ENCODE results near the gene ZBTB20. TPM values are rescaled to one million over a fixed set of nuclear protein-coding genes. Genes with fewer than 3 reads are reported as not detected.

The ZBTB20 gene
- total RNA-seq, 1 donor from 2014 or later, result 32.5 TPM

- no peaks in the 10 kb centered on the region for H3K36me3 ChIP-seq (ENCODE audit: control insufficient read depth, insufficient read depth, low read length)
- no peaks in the 10 kb centered on the region for H3K27me3 ChIP-seq (ENCODE audit: control insufficient read depth, insufficient read depth, low read length)
- TF ChIP-seq, protein P1, sequence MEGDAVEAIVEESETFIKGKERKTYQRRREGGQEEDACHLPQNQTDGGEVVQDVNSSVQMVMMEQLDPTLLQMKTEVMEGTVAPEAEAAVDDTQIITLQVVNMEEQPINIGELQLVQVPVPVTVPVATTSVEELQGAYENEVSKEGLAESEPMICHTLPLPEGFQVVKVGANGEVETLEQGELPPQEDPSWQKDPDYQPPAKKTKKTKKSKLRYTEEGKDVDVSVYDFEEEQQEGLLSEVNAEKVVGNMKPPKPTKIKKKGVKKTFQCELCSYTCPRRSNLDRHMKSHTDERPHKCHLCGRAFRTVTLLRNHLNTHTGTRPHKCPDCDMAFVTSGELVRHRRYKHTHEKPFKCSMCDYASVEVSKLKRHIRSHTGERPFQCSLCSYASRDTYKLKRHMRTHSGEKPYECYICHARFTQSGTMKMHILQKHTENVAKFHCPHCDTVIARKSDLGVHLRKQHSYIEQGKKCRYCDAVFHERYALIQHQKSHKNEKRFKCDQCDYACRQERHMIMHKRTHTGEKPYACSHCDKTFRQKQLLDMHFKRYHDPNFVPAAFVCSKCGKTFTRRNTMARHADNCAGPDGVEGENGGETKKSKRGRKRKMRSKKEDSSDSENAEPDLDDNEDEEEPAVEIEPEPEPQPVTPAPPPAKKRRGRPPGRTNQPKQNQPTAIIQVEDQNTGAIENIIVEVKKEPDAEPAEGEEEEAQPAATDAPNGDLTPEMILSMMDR (IDR thresholded peaks at IDR 0.05; ENCODE audit: insufficient read depth, low read length, poor library complexity, severe bottlenecking), result no peak
- DNase-seq (ENCODE audit: low read depth), result no peak
- H3K4me3 ChIP-seq (ENCODE audit: low read depth, low read length), result no peak overlapping the region
Measured at GRCh38 chr3:115077501-115078250, 69.4 kb downstream of the ZBTB20 start.

DNA sequence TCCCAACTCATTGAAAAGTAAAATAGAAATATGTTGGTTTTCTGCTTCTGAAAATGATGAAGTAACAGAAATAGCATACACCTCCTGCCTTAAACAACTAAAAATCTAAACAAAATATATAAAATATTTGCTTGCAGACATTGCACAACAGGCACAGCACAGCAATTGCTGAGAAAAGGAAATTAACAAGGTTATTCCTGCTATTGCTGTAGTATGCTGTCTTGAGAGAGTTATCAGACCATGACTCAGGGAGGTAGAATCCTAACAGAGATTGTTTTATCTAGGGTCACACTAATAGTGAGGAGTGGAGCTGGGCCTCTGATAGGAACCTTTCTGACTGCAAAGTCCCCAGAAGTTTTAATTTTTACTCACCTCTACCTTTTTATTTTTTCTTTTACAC is 72.6 kb downstream of the ZBTB20 start:
- Histone ChIP-seq H3K36me3 (ENCODE audit: control insufficient read depth, insufficient read depth, low read length) (no peaks in the 10 kb centered on the region), H3K4me3 (ENCODE audit: low read depth, low read length) (no peak overlapping the region), H3K27me3 (ENCODE audit: control insufficient read depth, insufficient read depth, low read length) (no peaks in the 10 kb centered on the region)
- TF ChIP-seq, protein P1 (IDR thresholded peaks at IDR 0.05; ENCODE audit: insufficient read depth, low read length, poor library complexity, severe bottlenecking), result no peak
- no peak for DNase-seq (ENCODE audit: low read depth)

DNA sequence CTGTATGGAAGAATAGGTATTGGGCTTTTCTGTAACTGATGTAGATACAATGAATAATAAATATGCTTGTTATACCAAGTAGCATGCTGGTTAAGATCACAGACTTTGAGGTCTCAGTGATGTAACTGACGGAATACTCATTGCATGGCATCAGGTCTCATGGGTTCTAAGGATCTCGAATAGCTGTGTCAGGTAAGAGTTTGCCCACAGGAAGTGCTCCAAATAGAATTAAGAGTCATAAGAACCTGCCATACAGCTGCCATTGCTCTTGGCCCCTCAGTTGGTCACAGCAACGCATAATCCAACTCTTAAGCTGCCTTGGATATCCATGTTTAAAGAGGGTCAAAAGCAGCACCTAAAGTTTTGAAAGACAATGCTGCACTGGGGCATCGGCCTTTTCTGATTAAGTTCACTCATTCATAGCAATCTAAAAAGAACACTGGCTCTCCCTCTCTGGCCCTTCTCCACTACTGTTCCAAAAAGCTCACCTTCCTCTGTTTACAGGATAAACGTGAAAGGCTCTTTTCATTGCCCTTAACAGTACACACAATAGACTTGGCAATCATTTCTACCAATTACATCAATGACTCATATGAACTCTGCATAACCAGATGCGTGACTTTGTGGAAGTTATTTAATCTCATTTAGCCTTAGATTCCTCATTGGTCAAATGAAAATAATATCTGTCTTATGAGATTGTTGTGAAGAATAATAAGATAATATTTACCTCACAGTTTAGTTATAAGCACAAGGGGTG is 74.6 kb downstream of the ZBTB20 start:
- H3K36me3 ChIP-seq (ENCODE audit: control insufficient read depth, insufficient read depth, low read length), result no peaks in the 10 kb centered on the region
- no peak overlapping the region for H3K4me3 ChIP-seq (ENCODE audit: low read depth, low read length)
- H3K27me3 ChIP-seq (ENCODE audit: control insufficient read depth, insufficient read depth, low read length), result no peaks in the 10 kb centered on the region
- DNase-seq (ENCODE audit: low read depth), result no peak
- TF ChIP-seq, protein P1 (IDR thresholded peaks at IDR 0.05; ENCODE audit: insufficient read depth, low read length, poor library complexity, severe bottlenecking), result no peak

DNA sequence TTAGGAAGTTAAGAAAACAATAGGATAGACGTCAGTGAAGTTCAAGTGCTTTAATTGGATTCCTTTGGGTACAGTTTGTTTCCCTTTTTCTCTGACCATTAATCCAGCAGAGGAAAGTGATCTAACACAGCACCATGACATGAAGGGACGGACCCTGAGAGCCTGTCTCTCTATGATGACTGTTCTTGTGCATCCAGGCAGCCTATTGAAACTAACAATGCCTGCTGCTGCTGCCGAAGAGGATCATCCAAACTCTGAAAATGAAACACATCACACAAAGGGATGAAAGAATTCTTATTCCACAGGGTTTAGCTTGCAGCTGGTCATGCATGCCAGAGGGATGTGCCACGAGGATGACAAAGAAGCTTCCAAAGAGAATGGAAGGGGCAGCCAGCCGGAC is 75.5 kb downstream of the ZBTB20 start:
- Histone ChIP-seq H3K4me3 (ENCODE audit: low read depth, low read length) (no peak overlapping the region), H3K27me3 (ENCODE audit: control insufficient read depth, insufficient read depth, low read length) (no peaks in the 10 kb centered on the region), H3K36me3 (ENCODE audit: control insufficient read depth, insufficient read depth, low read length) (no peaks in the 10 kb centered on the region)
- TF ChIP-seq, protein P1 (IDR thresholded peaks at IDR 0.05; ENCODE audit: insufficient read depth, low read length, poor library complexity, severe bottlenecking), result no peak
- DNase-seq (ENCODE audit: low read depth), result peak; percentile 47

DNA sequence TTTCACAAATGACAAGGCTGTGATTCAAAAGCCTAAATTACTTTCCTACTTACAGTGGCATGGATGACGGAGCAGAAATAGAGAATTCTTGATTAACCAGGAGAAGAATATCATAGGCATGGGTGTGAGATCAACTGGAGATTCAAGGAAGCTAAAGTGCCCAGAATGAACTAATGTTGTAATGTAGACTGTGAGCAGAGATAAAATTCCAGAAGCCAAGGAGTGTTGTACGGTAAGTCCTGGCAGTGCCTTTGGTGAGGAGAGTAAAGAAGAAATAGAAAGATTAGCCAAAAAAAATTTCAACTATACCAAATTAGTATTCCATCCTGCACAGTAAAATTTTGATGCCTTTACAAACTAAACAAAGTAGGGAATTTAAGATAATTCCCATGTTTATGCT is 75.9 kb downstream of the ZBTB20 start:
- TF ChIP-seq, protein P1 (IDR thresholded peaks at IDR 0.05; ENCODE audit: insufficient read depth, low read length, poor library complexity, severe bottlenecking), result no peak
- no peaks in the 10 kb centered on the region for H3K36me3 ChIP-seq (ENCODE audit: control insufficient read depth, insufficient read depth, low read length)
- no peak for DNase-seq (ENCODE audit: low read depth)
- H3K4me3 ChIP-seq (ENCODE audit: low read depth, low read length), result no peak overlapping the region
- no peaks in the 10 kb centered on the region for H3K27me3 ChIP-seq (ENCODE audit: control insufficient read depth, insufficient read depth, low read length)
